Stimulated activated CD8-positive, alpha-beta memory T cell treated with anti-CD3 and anti-CD28 coated beads, Interleukin-7, amount 100 ng/mL, for 48 hours (primary cell): ENCODE data around the gene PTGR3.

Source experiments
- DNase-seq, 2 donors: peaks; one replicate each; pipeline ENCODE4 v3.0.0-alpha.2; 2020; ENCODE audit warnings: low read depth in 1 of 2; ENCODE audit errors: extremely low read depth in 1 of 2

Gene PTGR3

DNA sequence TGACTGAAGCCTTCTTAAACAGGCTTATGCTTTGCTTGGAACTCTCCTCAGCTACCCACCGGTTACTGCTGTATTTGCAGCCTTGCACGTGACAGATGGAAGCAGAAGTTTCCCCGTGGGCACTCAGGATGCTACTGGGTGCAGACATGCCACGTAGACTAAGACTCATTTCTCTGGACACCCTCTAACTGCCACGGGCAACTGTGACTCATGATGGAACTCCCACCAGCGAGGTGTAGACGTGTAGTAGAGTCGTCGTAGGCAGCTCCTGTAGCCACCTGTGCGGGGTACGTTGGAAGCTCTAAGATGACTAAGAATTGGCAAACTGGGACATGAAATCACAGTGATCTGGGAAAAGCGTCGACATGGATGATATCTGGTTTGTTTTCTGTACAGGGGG, 29.2 kb upstream of the PTGR3 start:
- no peak for DNase-seq

DNA sequence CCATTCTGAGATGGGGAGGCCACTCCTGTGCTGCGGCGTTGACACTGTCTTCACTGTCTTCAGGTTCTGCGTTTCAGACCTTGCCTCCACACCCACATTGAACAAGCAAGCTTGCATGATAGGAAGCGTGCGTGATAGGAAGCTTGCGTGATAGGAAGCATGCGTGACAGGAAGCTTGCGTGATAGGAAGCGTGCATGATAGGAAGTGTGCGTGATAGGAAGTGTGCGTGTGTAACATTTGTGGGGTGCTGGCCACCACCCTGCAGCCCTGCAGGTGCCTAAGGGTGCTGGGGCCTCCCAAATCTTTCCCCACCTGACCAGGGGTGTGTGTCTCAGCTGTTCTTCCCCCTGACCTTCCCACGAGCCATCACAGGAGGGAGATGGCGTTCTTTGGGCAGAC, 27.0 kb upstream of the PTGR3 start:
- no peak for DNase-seq

DNA sequence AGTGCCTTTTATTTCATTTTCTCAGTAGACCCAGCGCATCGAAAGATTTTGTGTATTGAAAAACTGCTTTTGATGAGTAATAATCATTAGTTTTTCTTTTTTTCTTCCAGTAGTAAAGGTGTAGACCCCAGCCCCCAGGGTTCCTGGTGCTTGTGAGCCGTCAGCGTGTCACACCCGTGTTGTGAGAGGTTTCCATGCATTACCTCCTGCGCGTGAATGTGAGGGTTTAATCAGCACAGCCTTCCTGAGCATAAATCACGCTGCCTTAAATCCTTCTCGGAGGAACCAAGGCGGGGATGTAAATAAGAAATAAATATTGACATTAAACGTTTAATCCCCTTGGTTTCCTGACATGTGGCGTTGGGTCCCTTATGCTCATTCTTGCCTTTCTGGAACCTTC, 26.0 kb upstream of the PTGR3 start:
- DNase-seq: no peak

DNA sequence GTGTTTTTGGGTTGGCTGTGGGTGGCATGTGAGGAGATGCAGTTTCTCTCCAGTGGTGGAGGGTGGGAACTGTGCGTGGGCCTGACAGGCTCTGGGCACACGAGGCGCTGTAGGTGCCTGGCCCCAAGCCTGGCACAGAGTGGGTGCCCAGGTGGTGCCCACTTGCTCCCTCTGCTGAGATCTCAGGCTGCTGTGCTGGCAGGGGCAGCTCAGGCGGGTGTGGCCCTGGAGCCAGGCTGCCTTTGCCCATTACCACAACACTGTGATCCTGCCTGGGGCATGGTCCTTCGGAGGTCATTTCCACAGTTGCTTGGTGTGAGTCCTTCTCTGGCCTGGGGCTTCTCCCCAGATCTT, 22.1 kb upstream of the PTGR3 start:
- no peak for DNase-seq

DNA sequence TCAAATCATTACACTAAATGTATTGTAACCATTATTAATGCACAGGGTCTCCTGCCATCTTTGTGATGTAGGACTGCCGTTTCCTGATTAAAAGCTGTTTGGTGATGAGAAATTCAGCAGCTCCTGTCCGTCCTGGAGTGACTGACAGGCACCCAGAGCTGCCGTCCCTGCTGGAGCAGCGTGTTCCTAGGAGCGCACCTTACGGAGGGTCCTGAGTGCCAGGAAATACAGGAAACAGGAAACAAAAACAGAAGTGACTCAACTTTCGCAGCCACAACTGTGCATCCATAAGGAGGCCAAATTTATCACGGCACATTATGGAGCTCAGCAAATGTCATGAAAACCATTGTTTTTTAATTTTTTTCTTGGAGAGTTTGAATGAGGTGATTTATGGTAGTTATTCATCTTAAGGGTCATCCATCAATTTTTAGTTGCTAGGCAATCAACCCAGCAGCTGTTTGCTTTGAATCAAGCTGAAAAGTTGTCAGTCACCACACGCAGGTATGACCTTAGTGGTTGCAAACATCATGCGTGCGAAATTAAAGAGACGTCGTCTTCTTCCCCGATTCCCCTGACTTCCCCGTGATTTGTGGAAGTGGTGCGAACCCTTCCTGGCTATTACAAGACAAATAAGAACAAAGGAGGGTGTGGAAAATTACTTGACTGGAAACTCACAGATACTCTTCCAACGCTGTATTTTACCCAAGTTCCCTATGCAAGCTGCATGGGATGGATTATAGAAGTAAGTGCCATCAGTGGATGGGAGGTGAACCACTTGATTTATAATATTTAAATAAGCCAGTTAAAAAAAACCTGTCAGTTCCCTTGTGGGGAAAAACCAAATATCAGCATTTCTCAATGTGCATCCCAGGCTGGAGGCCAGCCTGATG, 21.5 kb upstream of the PTGR3 start:
- no peak for DNase-seq

DNA sequence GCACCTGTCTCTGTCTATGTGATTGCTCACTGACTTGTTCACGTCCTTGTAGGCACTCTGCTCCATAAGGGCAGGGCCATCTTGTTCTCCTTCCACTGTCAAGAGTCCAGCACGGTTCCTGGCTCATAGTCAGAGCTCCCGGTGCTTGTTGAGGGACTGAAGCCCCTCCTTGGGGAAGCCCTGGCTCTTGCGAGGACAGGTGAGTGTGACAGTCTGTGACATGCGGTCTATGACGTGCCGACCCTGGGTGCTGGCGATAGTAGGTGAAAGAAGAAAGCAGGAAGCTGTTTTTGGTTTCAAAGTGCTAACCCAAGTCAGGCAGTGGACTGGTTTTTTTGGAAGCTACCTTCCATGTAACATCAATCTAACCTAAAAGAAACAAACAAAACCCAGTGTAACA, 20.5 kb upstream of the PTGR3 start:
- DNase-seq: no peak

DNA sequence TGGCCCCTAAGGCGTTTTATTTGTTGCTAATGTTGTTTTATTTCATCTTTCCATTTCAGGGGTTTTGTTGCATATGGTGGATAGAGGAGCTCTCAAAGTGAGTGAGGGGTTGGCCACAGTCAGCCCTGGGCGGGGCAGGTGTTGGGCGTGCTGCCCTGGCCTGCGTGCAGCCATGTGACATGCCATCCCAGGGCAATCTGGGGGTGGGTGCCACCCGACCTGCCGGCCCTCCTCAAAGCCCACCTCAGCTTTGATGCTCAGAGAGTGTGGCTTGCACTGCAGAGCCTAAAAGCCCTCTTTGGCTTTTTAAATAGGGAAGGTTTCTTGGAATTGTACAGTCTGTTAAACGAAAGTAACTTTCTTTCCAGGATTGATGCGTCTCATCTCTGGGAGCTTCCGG, 20.0 kb upstream of the PTGR3 start:
- no peak for DNase-seq

DNA sequence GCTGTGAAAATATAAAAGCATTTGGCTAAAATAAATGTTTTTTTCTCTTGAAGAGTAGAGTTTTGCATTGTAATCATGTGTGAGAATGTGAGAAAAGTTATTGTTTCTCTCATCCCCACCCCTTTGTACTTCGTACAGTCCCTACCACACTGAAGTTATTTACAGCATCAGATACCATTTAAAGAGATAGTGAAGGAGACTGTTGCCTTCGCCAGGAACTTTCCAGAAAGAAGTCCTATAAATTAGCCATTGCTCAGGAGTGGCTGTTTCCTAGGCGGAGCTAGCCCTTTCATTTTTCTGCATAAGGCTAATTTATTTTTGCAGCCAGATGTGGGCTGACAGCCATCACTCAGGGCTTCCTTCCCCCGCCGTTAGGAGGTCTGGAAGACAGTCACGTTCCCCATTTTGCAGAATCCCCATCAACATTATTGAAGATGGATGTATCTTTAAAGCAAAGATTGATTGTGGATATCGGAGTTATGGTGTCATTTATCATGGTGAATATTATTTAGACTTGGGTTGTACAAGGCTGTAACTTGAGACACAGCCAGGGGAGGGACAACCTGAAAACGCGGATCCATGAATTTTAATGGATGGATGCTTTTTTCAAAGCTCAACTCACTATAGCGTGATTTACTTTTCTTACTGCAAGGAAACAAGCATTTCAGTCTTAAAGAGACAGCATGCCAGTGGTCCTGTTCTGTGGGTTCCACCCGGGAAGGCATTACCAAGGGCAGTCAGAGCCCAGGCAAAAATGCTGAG, 18.8 kb upstream of the PTGR3 start:
- no peak for DNase-seq

DNA sequence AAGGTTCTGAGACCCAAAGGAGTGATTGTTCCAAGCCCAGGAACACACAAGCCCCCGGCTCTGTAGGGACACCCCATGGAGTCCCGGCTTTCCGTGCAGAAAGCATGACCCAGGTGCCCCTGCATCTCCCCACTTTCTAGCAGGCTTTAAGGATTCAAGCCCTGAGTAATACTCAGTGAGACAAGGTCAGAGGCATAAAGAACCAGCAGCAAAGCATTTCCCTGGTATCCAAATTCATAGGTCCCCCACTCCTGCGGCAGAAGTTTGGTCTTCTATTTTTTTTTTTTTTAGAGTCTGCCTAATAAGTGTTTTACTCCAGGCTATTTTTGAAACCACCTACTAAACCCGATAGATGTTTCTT, 18.0 kb upstream of the PTGR3 start:
- DNase-seq: no peak

DNA sequence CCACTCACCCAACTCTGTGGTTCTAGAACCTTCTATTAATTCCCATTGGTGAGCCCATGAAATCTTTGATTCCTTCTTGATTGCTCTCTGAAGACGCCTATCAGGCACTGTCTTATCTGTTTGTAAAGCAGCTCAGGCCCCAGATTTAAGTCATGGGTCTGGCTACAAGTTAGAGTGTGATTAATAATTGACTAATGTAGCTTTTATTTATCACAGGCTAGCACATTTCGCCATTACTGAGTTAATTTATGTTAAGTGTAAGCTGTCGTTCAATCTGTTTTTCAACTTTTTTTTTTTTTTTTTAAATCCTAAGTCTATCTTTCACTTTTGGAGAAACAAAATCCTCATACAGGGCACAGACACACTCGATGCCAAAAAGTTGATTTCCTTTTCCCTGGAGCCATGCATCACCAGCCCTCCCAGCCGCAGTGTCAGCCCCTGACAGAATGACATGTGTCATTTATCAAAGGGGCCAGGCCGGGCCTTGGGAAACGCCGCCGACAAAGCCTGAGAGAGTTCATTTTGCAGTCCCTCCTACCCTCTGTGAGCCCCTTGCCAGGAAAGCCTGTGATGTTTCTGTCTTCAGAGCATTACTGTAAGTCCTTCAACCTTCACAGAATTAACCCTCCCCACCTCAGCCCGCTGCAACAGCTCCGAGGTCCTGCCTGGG, 17.5 kb upstream of the PTGR3 start:
- no peak for DNase-seq

DNA sequence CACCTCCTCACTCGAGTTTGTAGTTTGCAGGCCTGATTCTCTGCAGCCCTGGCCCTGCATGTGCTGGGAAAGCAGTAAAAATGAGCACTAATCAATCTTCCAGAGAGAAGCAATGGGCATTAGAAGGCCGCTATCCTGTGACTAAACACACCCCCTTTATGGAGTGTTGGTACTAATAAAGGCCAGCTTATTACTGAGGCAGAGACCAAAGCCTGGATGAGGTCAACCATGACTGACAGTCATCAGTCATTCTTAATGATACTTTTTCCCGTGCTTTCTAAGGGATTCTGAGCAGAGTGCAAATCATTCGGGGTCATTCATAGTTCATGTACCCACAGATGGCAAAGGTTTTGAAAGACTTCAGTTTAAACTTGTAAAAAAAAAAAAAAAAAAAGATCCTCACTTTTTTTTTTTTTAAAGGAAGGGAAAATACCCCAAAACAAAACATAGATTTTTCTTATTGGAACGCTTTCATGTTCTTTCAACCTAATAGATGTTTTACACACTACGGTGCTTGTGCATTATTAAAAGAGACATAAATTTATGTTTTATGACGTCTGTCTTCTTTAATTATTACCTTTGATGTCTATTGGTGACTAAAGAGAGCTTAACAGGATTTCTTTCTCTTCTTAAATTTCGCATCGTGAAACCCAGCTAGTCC, 14.9 kb upstream of the PTGR3 start:
- no peak for DNase-seq

DNA sequence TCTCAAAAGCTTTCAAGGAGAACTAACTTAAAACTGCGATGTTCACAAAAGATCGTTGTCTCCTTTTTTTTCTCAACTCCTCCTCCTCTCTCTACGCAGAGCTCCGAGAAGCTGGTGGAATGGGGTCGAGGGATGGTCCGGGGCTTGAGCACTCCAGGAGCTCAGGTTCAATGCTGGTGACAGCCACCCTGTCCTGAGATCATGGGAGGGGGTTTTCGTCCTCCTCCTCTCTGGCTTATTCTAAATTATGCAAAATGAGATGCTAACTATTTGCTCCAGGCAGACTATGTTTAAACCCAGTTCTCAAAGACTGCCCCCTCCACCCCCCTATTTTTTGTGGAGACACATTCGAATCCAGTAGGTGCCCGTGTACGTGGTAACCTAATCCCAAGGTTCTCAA, 13.5 kb upstream of the PTGR3 start:
- no peak for DNase-seq

DNA sequence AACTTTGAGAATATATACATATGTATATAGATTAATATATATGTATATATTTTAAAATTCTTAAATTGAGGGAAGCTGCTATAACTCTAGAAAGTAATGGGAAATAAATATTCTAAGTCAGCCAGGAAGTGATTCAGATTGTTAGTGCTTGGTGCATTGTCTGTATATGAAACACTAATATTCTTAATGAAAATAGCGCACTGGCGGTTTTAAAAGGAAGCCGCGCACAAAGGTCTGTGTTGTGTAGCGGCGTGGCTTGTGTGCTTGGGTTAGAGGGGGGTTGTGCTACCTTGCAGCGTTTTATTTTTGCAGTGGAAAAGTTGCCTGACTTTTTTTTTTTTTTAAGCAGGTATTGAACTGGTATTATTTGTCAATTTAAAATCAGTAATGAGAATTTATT, 13.0 kb upstream of the PTGR3 start:
- DNase-seq: no peak

DNA sequence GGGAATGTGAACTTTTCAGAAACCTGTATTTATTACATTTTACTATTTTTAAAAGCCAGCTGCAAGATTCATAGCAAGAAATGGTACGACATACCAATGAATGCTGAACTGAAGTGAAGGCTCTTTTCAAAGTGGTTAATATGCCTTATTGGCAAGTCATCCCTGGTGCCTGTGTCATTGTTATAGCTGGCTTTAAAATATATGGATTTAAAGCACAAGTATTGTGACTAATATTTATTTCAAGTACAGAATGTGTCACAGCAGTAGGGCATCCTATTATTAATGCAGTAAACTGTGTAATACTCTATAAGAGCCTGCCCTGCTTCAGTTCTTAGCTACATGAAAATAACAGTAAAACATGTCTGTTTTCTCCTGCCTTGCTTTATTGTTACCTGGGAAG, 12.5 kb upstream of the PTGR3 start:
- DNase-seq: no peak

DNA sequence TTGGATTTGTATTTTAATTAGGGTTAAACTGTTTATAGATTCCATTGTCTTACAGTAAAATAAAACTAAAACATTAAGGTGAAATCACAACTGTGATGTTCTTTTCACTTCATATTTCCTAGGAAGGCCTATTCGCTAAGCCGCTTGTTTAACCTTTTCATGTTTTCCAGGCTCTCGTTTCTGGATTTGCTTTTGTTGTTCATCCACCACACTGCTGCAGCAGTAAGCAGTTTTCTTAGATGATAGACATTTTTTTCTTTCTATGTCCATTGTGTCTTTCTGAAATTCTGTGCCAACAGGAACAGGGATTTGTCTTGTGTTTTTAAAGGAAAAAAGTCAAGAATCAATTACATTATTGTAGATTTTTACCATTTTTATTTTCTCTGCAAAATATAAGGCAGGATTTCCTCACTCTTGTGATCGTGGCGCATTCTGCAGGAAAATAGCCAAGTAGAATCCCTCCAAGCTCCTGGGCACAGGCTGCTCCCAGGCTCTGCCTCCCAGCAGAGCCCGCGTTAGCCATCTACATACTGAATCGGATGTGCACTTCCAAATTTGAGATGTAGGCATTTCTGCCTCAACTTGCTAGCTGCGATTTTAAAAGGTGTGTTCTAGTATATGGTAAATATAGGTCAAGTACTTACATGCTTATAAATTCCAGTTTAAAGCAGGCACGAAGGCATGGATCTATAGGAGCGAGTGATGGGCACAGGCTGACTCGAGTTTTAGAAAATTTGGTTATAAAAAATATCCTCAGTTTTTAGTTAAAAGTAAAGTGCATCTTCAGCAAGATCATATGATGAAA, 11.8 kb upstream of the PTGR3 start:
- no peak for DNase-seq

DNA sequence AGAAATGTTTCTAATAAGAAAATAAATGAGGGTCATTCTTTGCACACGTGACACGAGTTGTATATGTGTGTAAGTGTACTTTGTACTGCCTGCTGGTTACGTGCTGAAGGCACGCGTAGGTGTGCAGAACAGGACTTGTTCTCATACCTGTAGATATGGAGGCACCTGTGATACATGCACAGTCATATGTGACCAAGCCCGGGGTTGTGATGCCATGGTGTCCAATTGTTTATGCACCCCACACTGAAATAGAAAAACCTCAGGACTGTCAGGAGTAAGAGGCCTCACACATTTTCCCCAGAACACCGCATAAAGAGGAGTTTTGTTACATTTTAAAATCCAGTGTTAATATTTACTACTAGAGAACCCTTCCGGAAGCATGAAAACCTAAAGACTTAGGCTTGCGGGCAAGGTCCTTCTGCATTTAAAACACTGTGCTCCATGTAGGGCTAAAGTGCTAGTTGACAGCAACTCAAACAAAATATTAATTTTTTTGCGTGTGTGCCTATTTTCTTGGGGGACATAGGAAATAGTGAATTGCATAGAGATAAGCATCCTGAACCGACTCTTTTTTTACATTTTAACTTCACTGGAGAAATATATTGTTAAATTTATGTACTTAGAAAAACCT, 10.9 kb upstream of the PTGR3 start:
- DNase-seq: no peak

DNA sequence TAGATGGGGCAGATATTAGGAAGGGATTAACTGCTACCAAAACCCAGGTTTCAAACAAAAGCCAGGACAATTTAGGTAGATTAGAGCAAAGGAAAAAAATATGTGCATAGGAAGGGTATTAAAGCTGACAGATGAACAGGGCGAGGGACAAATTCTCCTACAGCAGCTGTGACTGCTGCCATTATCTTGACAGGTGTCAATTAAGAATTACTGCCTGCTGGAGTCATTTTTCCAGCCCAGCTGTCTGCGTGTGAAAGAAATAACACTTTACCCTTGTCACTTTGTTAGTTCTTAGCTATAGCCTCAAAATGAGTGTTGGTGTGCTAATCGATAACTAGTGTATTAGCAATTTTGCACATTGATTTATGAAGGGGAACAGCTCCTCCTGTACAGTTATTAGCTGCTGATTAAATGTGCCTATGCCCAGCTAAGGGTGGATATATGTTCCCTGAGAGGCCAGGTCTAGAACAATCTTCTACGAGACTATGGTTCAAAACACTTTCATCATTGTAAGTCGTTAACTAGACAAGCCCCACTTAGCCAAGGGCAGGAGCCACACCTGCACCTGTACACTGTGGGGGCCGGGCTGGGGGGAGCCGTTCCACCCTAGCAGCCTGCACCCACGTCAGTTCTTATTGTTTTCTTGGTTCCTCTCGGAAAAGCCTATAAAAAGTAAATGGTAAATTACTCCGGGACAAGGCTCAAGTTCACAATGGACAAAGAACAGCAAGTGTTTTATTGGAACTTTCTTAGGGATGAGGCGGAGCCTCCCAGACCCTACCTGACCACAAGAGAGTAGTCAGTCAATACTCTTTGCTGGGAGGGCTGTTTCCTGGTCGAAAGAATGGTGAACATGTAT, 9.4 kb upstream of the PTGR3 start:
- no peak for DNase-seq

DNA sequence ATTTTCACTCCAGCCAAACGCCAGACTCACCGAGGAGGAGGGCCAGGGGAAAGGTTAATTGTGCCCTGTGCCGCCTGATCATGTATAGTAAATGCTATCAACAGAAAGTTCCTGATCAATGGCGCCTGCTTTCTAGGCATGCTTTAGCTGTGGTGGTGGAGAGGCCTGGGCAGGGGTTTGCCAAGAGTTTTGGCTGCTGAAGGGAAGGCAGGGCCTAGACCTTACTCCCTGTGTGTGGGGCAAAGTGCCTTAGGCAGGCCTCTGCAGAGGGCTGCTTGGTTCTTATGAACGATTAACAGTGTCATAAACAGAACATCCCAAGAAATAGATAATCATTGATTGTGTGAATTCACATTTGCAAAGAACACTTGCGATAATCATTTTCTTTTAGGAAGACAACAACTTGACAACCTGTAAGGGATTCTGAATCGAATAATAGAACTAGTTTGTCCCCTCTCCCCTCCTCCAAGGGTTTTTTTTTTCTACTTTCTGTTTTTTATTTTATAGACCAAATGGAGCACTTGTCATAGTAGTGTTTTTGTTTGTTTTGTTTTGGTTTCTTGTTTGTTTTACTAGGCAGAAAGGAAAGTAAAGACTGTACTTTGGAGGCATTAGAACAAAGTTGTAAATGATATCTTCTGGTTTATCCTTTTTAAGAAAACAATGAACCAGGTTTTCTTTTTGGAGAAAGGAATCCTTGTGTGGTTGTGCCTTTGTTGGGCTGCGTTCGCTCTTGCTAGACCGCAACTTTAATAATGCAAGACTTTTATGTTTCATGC, 8.2 kb upstream of the PTGR3 start:
- DNase-seq: no peak
